ENCODE measurements around the gene UBL3. TPM values are rescaled to one million over a fixed set of nuclear protein-coding genes. Genes with fewer than 3 reads are reported as not detected.

UBL3 gene
- total and polyA plus RNA-seq, 10 of the 15 experiments (the other 5 are each of a cell fraction or from before 2014, with no cell fraction given) = 5.5 to 13.7 (median 10.6) TPM

- no peak for TF ChIP-seq CTCF (IDR thresholded peaks at IDR 0.05 in 2 of 3, conservative IDR thresholded peaks at IDR 0.05 in 1 of 3; ENCODE audit: control insufficient read depth in 2 of 3, extremely low read depth in 1 of 3, insufficient read depth in 1 of 3, low read depth in 3 of 3, low read length in 3 of 3)
- TF ChIP-seq NFYB (IDR thresholded peaks at IDR 0.05; ENCODE audit: insufficient read depth, low read depth, low read length) = no peak
- TF ChIP-seq BCL3 (IDR thresholded peaks at IDR 0.05; ENCODE audit: borderline replicate concordance, insufficient read depth, low read depth, low read length, poor library complexity, severe bottlenecking) = no peak
- no peak; the same call in 1 of the 2 replicates for TF ChIP-seq SMARCA5 (IDR thresholded peaks at IDR 0.05)
- TF ChIP-seq RELB (IDR thresholded peaks at IDR 0.05; ENCODE audit: low read depth) = peak; percentile 94
- no peak for TF ChIP-seq POU2F2 (IDR thresholded peaks at IDR 0.05; ENCODE audit: borderline replicate concordance, low read depth, low read length)
- no peak for TF ChIP-seq ZNF274 (IDR thresholded peaks at IDR 0.05; ENCODE audit: insufficient read depth, insufficient read length)
- TF ChIP-seq POLR2AphosphoS2 (IDR thresholded peaks at IDR 0.05; ENCODE audit: low read depth, low read length) = no peak
- TF ChIP-seq E2F4 (IDR thresholded peaks at IDR 0.05; ENCODE audit: low read depth, low read length) = no peak
- no peak for TF ChIP-seq NR2C2 (IDR thresholded peaks at IDR 0.05; ENCODE audit: borderline replicate concordance, control insufficient read depth, insufficient read length, low read depth)
- no peak for TF ChIP-seq ZBTB4 (CRISPR knock-in tag; IDR thresholded peaks at IDR 0.05)
- no peak for TF ChIP-seq HSF1 (IDR thresholded peaks at IDR 0.05; ENCODE audit: low read depth, low read length)
- no peak for TF ChIP-seq NFYA (IDR thresholded peaks at IDR 0.05; ENCODE audit: borderline replicate concordance, low read depth, low read length)
- TF ChIP-seq MXI1 (IDR thresholded peaks at IDR 0.05; ENCODE audit: low read depth, low read length) = no peak
- no peak for TF ChIP-seq RCOR1 (conservative IDR thresholded peaks at IDR 0.05; ENCODE audit: low read depth, low read length)
Measured at GRCh38 chr13:29758531-29759114, 91.8 kb downstream of the UBL3 start (continued).
